Measurements from ENCODE around the gene GPX3. TPM values are rescaled to one million over a fixed set of nuclear protein-coding genes. Genes with fewer than 3 reads are reported as not detected.

GPX3 gene
- total RNA-seq, 2 experiments from 2014 or later, result not detected

DNA sequence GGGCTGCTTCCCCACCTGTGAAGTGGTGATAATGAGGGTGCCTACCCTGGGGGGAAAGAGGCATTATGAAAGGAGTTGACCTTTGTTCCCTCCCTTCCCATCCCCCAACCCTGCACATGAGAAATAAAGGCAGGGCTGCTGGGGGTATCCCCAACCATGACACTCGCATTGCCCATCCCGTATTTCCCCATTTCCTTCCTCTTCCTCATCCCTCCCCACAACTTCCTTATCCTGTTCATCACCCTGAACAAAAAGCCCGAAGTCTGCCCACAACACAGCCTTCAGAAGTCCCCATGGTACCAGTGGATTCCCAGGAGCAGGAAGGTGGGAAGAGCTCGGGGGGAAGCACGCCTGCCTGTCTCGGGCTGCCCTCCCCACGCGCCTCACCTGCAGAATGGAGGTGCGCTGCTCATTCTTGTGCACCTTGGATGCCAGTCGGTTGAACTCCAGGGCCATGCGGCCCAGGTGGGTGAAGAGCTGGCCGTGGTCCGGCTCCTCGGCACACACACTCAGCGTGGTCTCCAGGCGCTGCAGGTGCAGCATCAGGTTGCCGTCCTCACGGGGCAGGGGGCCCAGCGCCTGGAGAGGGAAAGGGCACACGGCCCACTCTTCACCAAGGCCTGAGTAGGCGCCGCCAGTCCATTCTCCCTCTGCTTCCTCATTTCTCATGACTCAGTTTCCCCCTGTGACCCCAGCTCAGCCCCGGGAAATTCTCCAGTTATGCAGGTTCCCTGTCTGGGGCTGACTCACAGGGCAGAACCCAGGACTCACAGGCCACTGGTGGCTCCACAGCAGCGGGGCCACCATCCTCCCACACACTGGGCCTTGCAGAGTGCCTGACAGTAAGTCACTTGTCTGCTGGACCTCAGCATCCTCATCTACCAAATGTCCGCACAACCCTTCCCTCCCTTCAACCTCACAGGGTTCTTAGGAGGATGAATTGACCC is 36.3 kb downstream of the GPX3 start:
- Mint-ChIP-seq H3K4me3 (no peak overlapping the region), H3K4me1 (peaks cover 26% of the 10 kb centered on the region), H3K27ac (no peak overlapping the region), H3K27me3 (no peaks in the 10 kb centered on the region), H3K9me3 (no peaks in the 10 kb centered on the region), H3K36me3 (ENCODE audit: low read depth) (peaks cover 52% of the 10 kb centered on the region)
- CTCF ChIA-PET, result interaction anchor here (1.3 to 3.0 kb wide), 2 partner anchors 9 to 51 kb away, joined by 3 to 10 read pairs; no protein-coding TSS in a partner anchor
- POLR2A ChIA-PET, result no interaction called here
- no peak for DNase-seq

DNA sequence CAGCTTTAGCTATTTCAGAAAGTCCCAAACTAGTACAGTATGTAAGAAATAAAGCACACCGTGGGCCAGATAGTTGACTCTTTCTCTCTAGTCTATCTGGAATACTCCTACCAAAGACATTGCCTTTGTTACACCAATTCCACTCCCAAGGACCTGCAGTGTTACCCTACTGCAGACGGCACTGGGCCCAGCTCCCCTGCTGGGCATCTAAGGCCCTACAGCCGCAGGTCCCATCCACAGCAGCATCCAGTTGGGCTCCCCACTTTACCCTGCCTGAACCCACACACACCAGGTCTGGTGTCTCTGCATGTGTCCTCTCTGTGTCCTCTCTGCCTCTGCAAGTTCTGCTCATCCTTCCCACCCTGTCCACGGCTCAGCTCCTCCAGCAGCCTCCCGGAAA is 37.9 kb downstream of the GPX3 start:
- ChIA-PET POLR2A (no interaction called here), CTCF (interaction anchor here (1.0 to 3.0 kb wide), 5 partner anchors 8 to 57 kb away, joined by 3 to 11 read pairs (median 3); no protein-coding TSS in a partner anchor)
- H3K4me3 Mint-ChIP-seq, result no peak overlapping the region
- H3K36me3 Mint-ChIP-seq (ENCODE audit: low read depth), result peaks cover 62% of the 10 kb centered on the region
- H3K4me1 Mint-ChIP-seq, result peaks cover 25% of the 10 kb centered on the region
- H3K9me3 Mint-ChIP-seq, result no peaks in the 10 kb centered on the region
- H3K27me3 Mint-ChIP-seq, result no peaks in the 10 kb centered on the region
- H3K27ac Mint-ChIP-seq, result peak overlapping the region; percentile 36
- DNase-seq, result no peak

DNA sequence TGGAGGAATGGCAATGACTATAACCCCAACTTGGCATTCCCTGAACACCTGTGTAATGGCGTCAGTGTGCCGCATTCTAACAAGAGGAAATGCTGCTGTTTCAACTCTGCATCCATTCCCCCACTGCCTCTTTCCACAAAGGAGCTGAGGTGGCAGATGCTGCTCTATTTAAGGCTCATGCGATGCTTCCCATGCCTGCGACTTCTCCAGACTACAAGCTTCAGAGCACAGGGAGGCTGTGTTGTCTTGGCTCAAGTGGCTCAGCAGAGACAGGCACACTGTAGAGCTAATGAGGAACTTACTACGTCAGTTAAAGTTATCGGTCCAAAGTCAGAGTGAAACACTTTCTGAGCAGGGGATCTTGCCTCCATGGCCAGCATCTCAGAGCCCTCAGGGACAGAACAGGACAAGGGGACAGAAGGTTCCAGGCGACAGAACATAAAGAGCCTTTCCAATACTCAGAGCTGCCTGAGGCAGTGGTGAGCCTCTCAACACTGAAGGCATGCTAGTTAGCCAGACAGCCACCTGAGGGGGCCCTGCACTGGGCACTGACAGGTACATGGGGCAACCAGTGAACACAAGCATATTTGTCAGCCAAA is 38.6 kb downstream of the GPX3 start:
- Mint-ChIP-seq H3K27me3 (no peaks in the 10 kb centered on the region), H3K27ac (peak overlapping the region; percentile 86), H3K36me3 (ENCODE audit: low read depth) (peaks cover 64% of the 10 kb centered on the region), H3K4me3 (peak overlapping the region; percentile 44), H3K4me1 (peaks cover 28% of the 10 kb centered on the region), H3K9me3 (no peaks in the 10 kb centered on the region)
- ChIA-PET CTCF (interaction anchor here (0.7 to 3.0 kb wide), 5 partner anchors 9 to 67 kb away, joined by 3 to 11 read pairs (median 3); no protein-coding TSS in a partner anchor), POLR2A (interaction anchor here (0.5 kb wide), 1 partner anchor 27 kb away, joined by 3 read pairs; no protein-coding TSS in a partner anchor)
- no peak for DNase-seq

DNA sequence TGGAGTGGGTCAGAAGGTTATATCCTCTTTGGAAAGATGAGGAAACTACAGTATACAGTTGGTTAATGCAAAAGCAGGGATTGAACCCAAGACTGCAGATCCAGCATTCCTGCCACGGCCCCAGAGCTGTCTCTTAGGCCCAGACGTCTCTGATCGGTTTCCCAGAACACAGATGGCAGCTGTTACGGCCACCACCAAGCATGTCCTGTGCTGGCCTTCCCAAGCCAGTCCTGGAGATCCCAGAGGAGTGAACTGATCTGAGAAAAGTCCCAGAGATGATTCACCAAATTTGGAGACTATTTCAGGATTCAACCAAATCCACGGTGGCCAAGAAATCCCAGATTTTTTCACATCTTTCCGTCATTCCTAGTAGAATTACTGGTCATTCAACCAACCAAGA is 40.4 kb downstream of the GPX3 start:
- ChIA-PET POLR2A (no interaction called here), CTCF (interaction anchor here (0.6 to 1.6 kb wide), 4 partner anchors 9 to 728 kb away, joined by 3 to 4 read pairs (median 3); no protein-coding TSS in a partner anchor)
- no peaks in the 10 kb centered on the region for H3K9me3 Mint-ChIP-seq
- no peak for DNase-seq
- H3K27me3 Mint-ChIP-seq, result no peaks in the 10 kb centered on the region
- peak overlapping the region; percentile 86 for H3K27ac Mint-ChIP-seq
- peaks cover 31% of the 10 kb centered on the region for H3K4me1 Mint-ChIP-seq
- no peak overlapping the region for H3K4me3 Mint-ChIP-seq
- peaks cover 52% of the 10 kb centered on the region for H3K36me3 Mint-ChIP-seq (ENCODE audit: low read depth)

DNA sequence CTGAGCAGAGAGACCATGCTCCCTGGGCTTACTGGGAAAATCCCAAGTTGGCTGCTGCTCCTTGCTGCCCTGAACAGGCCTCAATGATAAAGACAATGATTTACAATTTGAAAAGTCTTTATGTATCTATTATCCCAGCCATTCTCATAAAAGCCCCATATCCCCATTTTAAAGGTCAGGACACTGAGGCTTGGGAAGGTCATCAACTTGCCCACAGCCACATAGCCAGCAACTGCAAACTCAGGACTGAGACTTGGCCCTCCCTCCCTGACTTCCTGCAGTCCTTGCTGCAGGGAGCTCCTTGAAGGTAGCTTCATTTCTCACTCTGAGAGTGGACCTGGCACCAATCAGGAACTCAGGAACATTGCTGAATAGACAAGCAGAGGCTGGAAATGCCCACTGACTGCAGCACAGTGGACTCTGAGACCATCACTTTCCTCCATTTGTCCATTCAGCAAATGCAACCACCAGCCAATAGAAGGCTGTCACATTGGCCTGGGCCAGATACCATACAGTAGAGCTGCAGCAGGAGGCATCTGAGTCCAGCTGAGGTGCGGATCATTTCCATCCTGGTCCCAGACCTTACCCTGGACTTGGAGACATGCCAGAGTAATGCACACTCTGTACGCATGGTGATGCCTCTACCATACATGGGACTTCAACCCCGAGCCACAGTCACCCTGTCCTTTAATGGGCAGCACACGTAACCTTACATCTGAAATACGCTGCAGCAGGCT is 42.2 kb downstream of the GPX3 start:
- peaks cover 52% of the 10 kb centered on the region for H3K36me3 Mint-ChIP-seq (ENCODE audit: low read depth)
- peaks cover 47% of the 10 kb centered on the region for H3K4me1 Mint-ChIP-seq
- ChIA-PET CTCF (interaction anchor here (0.8 to 2.0 kb wide), 6 partner anchors 8 to 53 kb away, joined by 3 to 8 read pairs (median 4); no protein-coding TSS in a partner anchor), POLR2A (no interaction called here)
- no peak for DNase-seq
- H3K4me3 Mint-ChIP-seq, result no peak overlapping the region
- H3K9me3 Mint-ChIP-seq, result no peaks in the 10 kb centered on the region
- H3K27ac Mint-ChIP-seq, result no peak overlapping the region
- no peaks in the 10 kb centered on the region for H3K27me3 Mint-ChIP-seq

DNA sequence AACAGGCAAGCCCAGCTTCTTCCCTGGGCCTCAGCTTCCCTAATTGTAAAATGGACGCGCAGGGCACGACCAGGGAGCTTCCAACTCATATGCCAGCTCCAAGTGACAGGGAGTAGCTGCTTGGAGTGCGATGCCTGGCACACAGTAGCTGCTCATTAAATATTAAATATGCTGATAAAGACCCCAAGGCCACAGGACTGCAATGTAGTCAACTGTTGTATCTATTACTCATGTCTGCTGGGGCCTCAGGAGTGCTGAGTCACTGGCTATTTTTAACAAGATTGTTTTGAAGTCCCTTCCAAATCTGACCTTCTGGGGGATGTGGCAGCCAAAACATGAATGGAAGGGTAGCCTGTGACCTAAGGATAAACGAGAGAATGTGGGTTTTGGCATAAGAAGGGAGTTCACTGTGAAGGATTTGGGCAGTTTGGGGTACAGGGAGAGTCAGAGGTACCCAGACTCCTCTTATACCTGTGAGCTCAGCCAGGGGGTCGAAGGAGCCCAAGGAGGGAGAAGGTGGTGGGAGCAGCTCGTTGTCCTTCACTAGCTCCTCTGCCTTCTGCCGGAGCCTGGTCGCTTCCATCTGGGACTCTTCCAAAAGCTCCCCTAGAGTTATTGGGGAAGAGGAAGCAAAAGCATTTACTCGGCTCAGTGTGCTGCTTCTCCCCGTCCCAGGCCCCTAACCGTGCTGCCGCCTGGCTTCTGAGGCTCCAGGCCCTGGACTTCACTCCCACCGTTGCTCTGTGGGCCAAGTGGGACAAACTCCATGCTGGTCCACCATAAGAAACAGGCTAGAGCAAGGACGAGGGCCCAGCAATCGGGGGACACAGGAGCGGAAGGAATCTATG is 43.0 kb downstream of the GPX3 start:
- no peak for DNase-seq
- CTCF ChIA-PET, result interaction anchor here (0.8 to 2.0 kb wide), 6 partner anchors 8 to 52 kb away, joined by 3 to 8 read pairs (median 4); no protein-coding TSS in a partner anchor
- Mint-ChIP-seq H3K27ac (no peak overlapping the region), H3K4me3 (no peak overlapping the region), H3K27me3 (no peaks in the 10 kb centered on the region), H3K9me3 (no peaks in the 10 kb centered on the region), H3K36me3 (ENCODE audit: low read depth) (peaks cover 60% of the 10 kb centered on the region), H3K4me1 (peaks cover 55% of the 10 kb centered on the region)
- POLR2A ChIA-PET, result no interaction called here

DNA sequence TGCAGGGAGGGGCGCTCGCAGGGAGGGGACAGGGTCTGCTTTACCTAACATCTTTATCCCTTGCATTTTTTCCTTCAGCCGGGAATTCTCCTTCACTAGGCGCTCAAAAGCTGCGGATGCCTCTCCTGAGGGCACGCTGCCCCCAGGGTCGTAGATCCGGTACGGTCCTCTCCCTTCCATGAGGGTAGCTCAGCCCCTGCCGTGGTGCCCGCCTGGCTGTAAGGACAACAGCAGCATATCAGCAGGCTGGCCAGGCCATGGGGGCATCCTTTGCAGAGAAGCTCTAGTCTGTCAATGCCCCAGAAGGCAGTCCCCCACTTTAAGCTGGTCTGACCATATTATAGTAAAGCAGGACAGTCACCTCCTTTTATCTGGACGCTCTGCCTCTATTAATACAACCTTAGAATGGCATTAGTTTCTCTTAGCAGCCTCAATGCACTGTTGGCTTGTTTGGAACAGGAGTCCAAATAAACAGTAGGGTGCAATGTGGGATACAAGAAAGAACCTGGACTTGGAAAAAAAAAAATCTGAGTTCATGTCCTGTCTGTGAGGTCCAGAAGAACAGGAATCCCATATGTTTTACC is 44.6 kb downstream of the GPX3 start:
- ChIA-PET POLR2A (interaction anchor here (0.8 kb wide), 1 partner anchor 26 kb away, joined by 4 read pairs; no protein-coding TSS in a partner anchor), CTCF (interaction anchor here (0.7 to 2.1 kb wide), 4 partner anchors 11 to 198 kb away, joined by 3 to 10 read pairs (median 4); partner anchors contain the start of gene TNIP1)

DNA sequence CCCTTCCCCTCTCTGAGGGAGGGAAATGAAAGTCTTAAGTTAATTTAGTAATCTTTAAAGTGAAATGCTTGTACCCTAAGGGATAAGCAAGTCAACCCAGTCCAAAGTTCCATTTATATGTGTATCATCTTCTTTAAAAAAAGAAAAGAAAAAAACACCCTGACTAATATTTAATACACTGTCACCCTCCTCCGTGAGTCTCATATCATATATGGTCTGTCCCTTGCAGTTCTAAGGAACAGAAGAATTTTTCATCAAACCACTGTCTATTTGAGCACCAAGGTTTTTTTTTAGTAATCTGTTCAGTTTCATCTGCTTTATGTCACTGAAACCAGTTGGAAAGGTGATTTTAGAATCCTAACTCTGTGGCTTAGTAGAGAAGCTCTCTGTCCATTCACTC is 45.2 kb downstream of the GPX3 start:
- Mint-ChIP-seq H3K27me3 (no peaks in the 10 kb centered on the region), H3K4me1 (peaks cover 60% of the 10 kb centered on the region), H3K36me3 (ENCODE audit: low read depth) (peaks cover 51% of the 10 kb centered on the region), H3K4me3 (no peak overlapping the region), H3K9me3 (no peaks in the 10 kb centered on the region), H3K27ac (no peak overlapping the region)
- ChIA-PET CTCF (interaction anchor here (0.6 to 2.1 kb wide), 4 partner anchors 14 to 520 kb away, joined by 3 to 10 read pairs (median 4); partner anchors contain the start of gene TNIP1), POLR2A (no interaction called here)
- no peak for DNase-seq

More for the DNA sequence above, 44.6 kb downstream of the GPX3 start:
- Mint-ChIP-seq H3K27me3 (no peaks in the 10 kb centered on the region), H3K4me1 (peaks cover 60% of the 10 kb centered on the region), H3K9me3 (no peaks in the 10 kb centered on the region), H3K4me3 (no peak overlapping the region), H3K36me3 (ENCODE audit: low read depth) (peaks cover 55% of the 10 kb centered on the region), H3K27ac (no peak overlapping the region)
- no peak for DNase-seq

DNA sequence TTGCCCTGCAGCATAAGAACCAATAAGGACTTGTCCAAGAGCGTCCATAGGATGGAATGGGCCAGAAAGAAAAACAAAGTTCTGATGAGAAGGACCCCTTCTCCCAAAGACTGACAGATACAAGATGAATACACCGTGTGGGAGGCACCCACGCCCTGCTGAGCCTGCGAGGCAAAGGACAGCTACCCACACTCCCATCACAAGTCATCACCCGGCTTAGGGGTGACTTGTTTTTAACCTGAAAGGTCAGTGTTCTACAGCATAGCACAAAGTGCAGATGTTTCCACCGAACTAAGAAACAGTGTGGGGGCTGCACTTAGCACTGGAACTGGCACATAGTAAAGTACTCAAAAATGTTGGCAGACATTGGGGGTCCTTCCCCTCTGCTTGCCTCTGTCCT is 46.5 kb downstream of the GPX3 start:
- no peak for DNase-seq
- ChIA-PET POLR2A (no interaction called here), CTCF (interaction anchor here (1.4 kb wide), 1 partner anchor 36 kb away, joined by 3 read pairs; no protein-coding TSS in a partner anchor)
- Mint-ChIP-seq H3K4me3 (no peak overlapping the region), H3K27me3 (no peaks in the 10 kb centered on the region), H3K9me3 (no peaks in the 10 kb centered on the region), H3K4me1 (peaks cover 67% of the 10 kb centered on the region), H3K27ac (no peak overlapping the region), H3K36me3 (ENCODE audit: low read depth) (peaks cover 42% of the 10 kb centered on the region)

DNA sequence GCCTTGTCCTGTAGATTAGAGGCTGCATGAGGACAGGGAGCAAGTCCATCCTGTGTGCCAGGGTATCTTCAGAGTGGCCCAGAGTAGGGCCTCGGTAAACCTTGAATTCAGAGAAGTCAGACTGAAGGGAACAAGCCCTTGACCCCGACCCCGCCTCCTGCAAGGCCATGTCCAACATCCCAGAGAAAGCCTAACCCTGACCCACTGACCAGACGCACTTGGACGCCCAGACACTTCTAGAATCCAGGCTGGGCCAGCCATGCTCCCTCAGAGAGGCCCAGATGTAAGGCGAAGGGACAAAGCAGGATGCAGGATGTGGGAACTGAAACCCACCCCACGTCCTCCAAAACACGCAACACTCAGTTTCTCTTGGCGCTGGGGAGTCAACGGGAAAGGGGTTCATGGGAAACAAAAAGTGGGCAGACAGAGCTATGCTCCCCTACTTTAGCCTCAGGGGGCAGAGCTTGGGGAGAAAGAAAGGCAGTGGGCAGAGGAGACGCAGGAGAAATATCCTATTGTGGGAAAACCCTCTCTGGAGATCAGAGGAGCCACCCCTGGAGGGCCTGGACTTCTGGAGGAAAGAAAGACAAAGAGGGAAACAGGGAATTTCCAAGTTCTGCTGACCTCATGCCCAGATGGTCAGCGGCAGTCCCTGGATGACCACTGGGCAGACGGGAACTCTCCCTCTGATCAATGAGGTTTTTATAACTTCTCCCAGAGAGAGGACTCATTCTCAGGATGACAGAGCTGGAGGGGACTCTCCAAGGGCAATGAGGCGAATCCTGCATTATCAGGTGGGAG is 47.4 kb downstream of the GPX3 start:
- peaks cover 33% of the 10 kb centered on the region for H3K36me3 Mint-ChIP-seq (ENCODE audit: low read depth)

More for the DNA sequence above, 47.4 kb downstream of the GPX3 start:
- Mint-ChIP-seq H3K27me3 (no peaks in the 10 kb centered on the region), H3K9me3 (no peaks in the 10 kb centered on the region), H3K27ac (peak overlapping the region; percentile 50), H3K4me1 (peaks cover 73% of the 10 kb centered on the region), H3K4me3 (no peak overlapping the region)
- CTCF ChIA-PET, result interaction anchor here (1.0 to 3.0 kb wide), 5 partner anchors 13 to 78 kb away, joined by 3 to 11 read pairs (median 4); no protein-coding TSS in a partner anchor
- POLR2A ChIA-PET, result interaction anchor here (1.3 kb wide), 1 partner anchor 18 kb away, joined by 3 read pairs; no protein-coding TSS in a partner anchor
- DNase-seq, result no peak
